Endothelial cell of umbilical vein (primary cell): ENCODE data around the gene USE1. TPM values are rescaled to one million over a fixed set of nuclear protein-coding genes. Genes with fewer than 3 reads are reported as not detected.

Experiments used
- BruUV-seq: library from RNA; stranded (reverse); fragments of 400-500 nt; replicated peaks from 2 replicates; lab custom pipeline; 2021; lab: Mats Ljungman, UMichigan
- CTCF ChIA-PET: fragments of 300-600, 350-600 bp; sonication (Branson Sonifier 250); formaldehyde crosslinking; loops from one replicate; lab custom pipeline; 2021; ENCODE audit warnings: antibody characterized with exemption, inconsistent platforms; lab: Charles Lee
- POLR2A ChIA-PET: fragments of 300-600, 350-600 bp; sonication (Branson Sonifier 250); formaldehyde crosslinking; loops from one replicate; lab custom pipeline; 2021; ENCODE audit warnings: antibody characterized with exemption, inconsistent platforms; lab: Charles Lee
- DNase-seq: peaks from one replicate; pipeline ENCODE4 v3.0.0-alpha.2; 2011; ENCODE audit warnings: low read depth, low spot score
- FAIRE-seq: peaks from 2 replicates; lab custom pipeline; 2011; peaks lifted over from hg19 to GRCh38; lab: Jason Lieb, UNC
- H2AFZ ChIP-seq: 2 replicates; pipeline ENCODE4 v1.6.0; 2012; ENCODE audit warnings: low read depth, low read length, control low read depth, inconsistent platforms
- H3K27ac ChIP-seq: 2 replicates; pipeline ENCODE4 v1.5.1; 2011; ENCODE audit warnings: low read depth, mild to moderate bottlenecking, control low read depth, low read length, moderate library complexity; ENCODE audit not compliant: insufficient read depth
- H3K27me3 ChIP-seq, 2 experiments: 2 replicates each; pipeline versions ENCODE4 v1.6.0 to v1.6.1; 2011; ENCODE audit warnings: low read length in 2 of 2, mixed read lengths in 1 of 2; ENCODE audit not compliant: control insufficient read depth in 2 of 2, insufficient read depth in 2 of 2
- H3K36me3 ChIP-seq, 2 experiments: 2 replicates in 1 of 2; 3 replicates in 1 of 2; pipeline ENCODE4 v1.5.1; 2011; ENCODE audit warnings: low read length in 2 of 2, mild to moderate bottlenecking in 1 of 2, moderate library complexity in 1 of 2; ENCODE audit not compliant: control insufficient read depth in 2 of 2, insufficient read depth in 2 of 2; ENCODE audit errors: extremely low read depth in 1 of 2
- H3K4me1 ChIP-seq: 3 replicates; pipeline ENCODE4 v1.5.1; 2011; ENCODE audit warnings: mild to moderate bottlenecking, low read length; ENCODE audit not compliant: control insufficient read depth, insufficient read depth; ENCODE audit errors: extremely low read depth
- H3K4me2 ChIP-seq: 2 replicates; pipeline ENCODE4 v1.6.1; 2011; ENCODE audit warnings: low read length, control low read depth, mixed read lengths; ENCODE audit not compliant: insufficient read depth
- H3K4me3 ChIP-seq, 3 experiments: fragments of 200-600 bp in 1 of 3; sonication (generic), shearing (Covaris generic) in 1 of 3; replicated peaks in 1 of 3; 2 replicates each; pipeline ENCODE4 v1.5.1; 2011 to 2016; ENCODE audit warnings: control low read depth in 3 of 3, low read length in 3 of 3, mild to moderate bottlenecking in 2 of 3, inconsistent platforms in 1 of 3, low read depth in 1 of 3, moderate library complexity in 1 of 3; ENCODE audit not compliant: insufficient read depth in 1 of 3
- H3K79me2 ChIP-seq: 2 replicates; pipeline ENCODE4 v1.6.0; 2012; ENCODE audit warnings: low read length, inconsistent platforms; ENCODE audit not compliant: control insufficient read depth, insufficient read depth
- H3K9ac ChIP-seq: replicated peaks from 2 replicates; pipeline ENCODE3; 2011; ENCODE audit warnings: low read length, control low read depth; ENCODE audit not compliant: insufficient read depth; ENCODE audit errors: extremely low read depth
- H3K9me1 ChIP-seq: replicated peaks from 3 replicates; pipeline ENCODE4 v1.6.0; 2011; ENCODE audit warnings: mild to moderate bottlenecking, low read length; ENCODE audit not compliant: control insufficient read depth, insufficient read depth; ENCODE audit errors: extremely low read depth
- H3K9me3 ChIP-seq: replicated peaks from 2 replicates; pipeline ENCODE4 v1.5.1; 2012; ENCODE audit warnings: low read length, inconsistent platforms; ENCODE audit not compliant: control insufficient read depth, insufficient read depth
- H4K20me1 ChIP-seq: replicated peaks from 2 replicates; pipeline ENCODE3; 2011; ENCODE audit warnings: mild to moderate bottlenecking, low read length; ENCODE audit not compliant: control insufficient read depth, insufficient read depth; ENCODE audit errors: extremely low read depth
- CTCF ChIP-seq, 2 donors: IDR thresholded peaks; 1 replicate in 1 of 2; 2 replicates in 1 of 2; pipeline ENCODE4 v1.5.1; 2011; ENCODE audit warnings: low read length in 2 of 2, mild to moderate bottlenecking in 2 of 2, moderate library complexity in 2 of 2, control low read depth in 1 of 2, inconsistent platforms in 1 of 2, low read depth in 1 of 2; ENCODE audit not compliant: insufficient read depth in 1 of 2; ENCODE audit errors: extremely low read depth in 1 of 2
- EZH2 ChIP-seq: IDR thresholded peaks from 2 replicates; pipeline ENCODE4 v1.6.1; 2012; ENCODE audit warnings: borderline replicate concordance, low read depth, mild to moderate bottlenecking, moderate library complexity, low read length, inconsistent platforms; ENCODE audit not compliant: severe bottlenecking
- FOS ChIP-seq: IDR thresholded peaks from 2 replicates; pipeline ENCODE4 v1.6.1; 2011; ENCODE audit warnings: mild to moderate bottlenecking, low read length, moderate library complexity, borderline replicate concordance; ENCODE audit not compliant: insufficient read depth
- GATA2 ChIP-seq: IDR thresholded peaks from 2 replicates; pipeline ENCODE4 v1.7.0; 2011; ENCODE audit warnings: low read depth, mild to moderate bottlenecking, moderate library complexity, mixed read lengths, low read length; ENCODE audit not compliant: insufficient read length, insufficient read depth
- JUN ChIP-seq: IDR thresholded peaks from 2 replicates; pipeline ENCODE4 v1.6.1; 2011; ENCODE audit warnings: borderline replicate concordance, low read depth; ENCODE audit not compliant: insufficient read length, insufficient read depth
- MYC ChIP-seq: IDR thresholded peaks from one replicate; pipeline ENCODE4 v1.6.1; 2011; ENCODE audit warnings: mild to moderate bottlenecking, low read depth, low read length
- POLR2A ChIP-seq: IDR thresholded peaks from 2 replicates; pipeline ENCODE4 v1.6.1; 2012; ENCODE audit warnings: low read depth, mild to moderate bottlenecking, control low read depth, low read length
- POLR2AphosphoS5 ChIP-seq: IDR thresholded peaks from 2 replicates; pipeline ENCODE4 v1.6.1; 2012; ENCODE audit warnings: low read depth, mild to moderate bottlenecking, control low read depth, low read length, moderate library complexity; ENCODE audit not compliant: insufficient read depth
- dilution Hi-C: fragments of 300-500 bp; cut with MboI; formaldehyde crosslinking; loops from one replicate; pipeline ENCODE4 v1.15.0; 2019; ENCODE audit warnings: low sequenced_read_pairs; ENCODE audit not compliant: extremely low pct_ligation_motif_present
- intact Hi-C: fragments of 100-400 bp; cut with micrococcal nuclease; formaldehyde crosslinking; loops from one replicate; pipeline ENCODE4 v1.10.0; 2022
- polyA plus RNA-seq, 4 experiments: library from polyadenylated mRNA; depleted of rRNA in 3 of 4; stranded (reverse) in 3 of 4; unstranded in 1 of 4; fragments of >200 nt; gene quantifications; 2 replicates each; pipeline versions ENCODE4 v1.2.1 to v1.2.3, GENCODE V29; 2011 to 2012; ENCODE audit warnings: missing spikeins in 1 of 4
- total RNA-seq: library from RNA; stranded (reverse); gene quantifications from 2 replicates; pipeline ENCODE4 v1.2.3, GENCODE V29; 2021
- TF ChIP-seq, protein P1 (sequence below): IDR thresholded peaks from 2 replicates; pipeline ENCODE4 v1.6.1; 2011; ENCODE audit not compliant: insufficient read depth, insufficient read length

Gene USE1
- total and polyA plus RNA-seq, 2 donors (not counting 3 experiments of a cell fraction or from before 2014, with no cell fraction given): 21.3 to 27.6 TPM

GRCh38 chr19:17256130-17256529 lies 41.0 kb downstream of the USE1 start:
- H3K27ac ChIP-seq: no peak overlapping the region
- H3K36me3 ChIP-seq: peaks cover 0 to 34% of the 10 kb centered on the region in 2 experiments
- POLR2A ChIA-PET: no interaction called here
- DNase-seq (no peak), FAIRE-seq (no peak)
- no peak overlapping the region for H3K4me3 ChIP-seq
- H4K20me1 ChIP-seq: no peaks in the 10 kb centered on the region
- H2AFZ ChIP-seq: no peak overlapping the region
- H3K27me3 ChIP-seq: no peaks in the 10 kb centered on the region
- CTCF ChIA-PET: no interaction called here
- BruUV-seq: no TSS peak
- intact Hi-C loops (no loop called here), dilution Hi-C loops (no loop called here)
- H3K9ac ChIP-seq: no peak overlapping the region
- no peak overlapping the region for H3K4me2 ChIP-seq
- H3K4me1 ChIP-seq: no peaks in the 10 kb centered on the region
- H3K9me3 ChIP-seq: no peaks in the 10 kb centered on the region
- no peaks in the 10 kb centered on the region for H3K9me1 ChIP-seq
- TF ChIP-seq FOS (no peak), POLR2A (no peak), JUN (no peak), POLR2AphosphoS5 (no peak), EZH2 (no peak), MYC (no peak), GATA2 (no peak), CTCF (IDR thresholded peaks at IDR 0.05; ENCODE audit: extremely low read depth in 1 of 2, insufficient read depth in 1 of 2, low read depth in 1 of 2, low read length in 2 of 2) (no peak)
- TF ChIP-seq, protein P1, sequence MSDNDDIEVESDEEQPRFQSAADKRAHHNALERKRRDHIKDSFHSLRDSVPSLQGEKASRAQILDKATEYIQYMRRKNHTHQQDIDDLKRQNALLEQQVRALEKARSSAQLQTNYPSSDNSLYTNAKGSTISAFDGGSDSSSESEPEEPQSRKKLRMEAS: no peak
- H3K79me2 ChIP-seq: no peaks in the 10 kb centered on the region
